PC-9 (cell line): ENCODE measurements around the gene PIK3C2G. TPM values are rescaled to one million over a fixed set of nuclear protein-coding genes. Genes with fewer than 3 reads are reported as not detected.

Experiments used
- BruUV-seq: library from RNA; stranded (reverse); fragments of 400-500 nt; replicated peaks from 2 replicates; lab custom pipeline; 2021; lab: Mats Ljungman, UMichigan
- CTCF ChIA-PET: fragments of 300-600 bp; sonication (Branson Sonifier 250); formaldehyde crosslinking; loops from one replicate; lab custom pipeline; 2022; ENCODE audit warnings: antibody characterized with exemption; lab: Charles Lee
- POLR2A ChIA-PET: fragments of 300-600 bp; sonication (Branson Sonifier 250); formaldehyde crosslinking; loops from one replicate; lab custom pipeline; 2022; ENCODE audit warnings: antibody characterized with exemption; ENCODE audit not compliant: unreplicated experiment; lab: Charles Lee
- DNase-seq, 2 experiments: peaks; one replicate each; pipeline versions ENCODE4 v3.0.0 to v3.0.0-alpha.2; 2015 to 2022; ENCODE audit warnings: mixed read lengths in 1 of 2
- H2AFZ ChIP-seq: fragments of 200-600 bp; sonication (generic); 2 replicates; pipeline ENCODE4 v1.8.1; 2017; ENCODE audit warnings: antibody characterized with exemption
- H3F3A ChIP-seq: fragments of 200-600 bp; sonication (generic); 2 replicates; pipeline ENCODE4 v1.8.1; 2017; ENCODE audit warnings: antibody characterized with exemption, mild to moderate bottlenecking, low read depth; ENCODE audit not compliant: insufficient read depth
- H3K27ac ChIP-seq: fragments of 200-600 bp; sonication (generic); 2 replicates; pipeline ENCODE4 v1.6.1; 2016; ENCODE audit warnings: mixed run types
- H3K27me3 ChIP-seq: fragments of 200-600 bp; sonication (generic); 2 replicates; pipeline ENCODE4 v1.6.1; 2016; ENCODE audit warnings: low read depth, mixed run types; ENCODE audit not compliant: insufficient read depth
- H3K36me3 ChIP-seq: fragments of 200-600 bp; sonication (generic); 2 replicates; pipeline ENCODE4 v1.6.1; 2016; ENCODE audit warnings: low read depth, mixed run types
- H3K4me1 ChIP-seq: fragments of 200-600 bp; sonication (generic); replicated peaks from 2 replicates; pipeline ENCODE4 v1.6.1; 2016; ENCODE audit warnings: mixed run types; ENCODE audit not compliant: insufficient read depth
- H3K4me2 ChIP-seq: fragments of 200-600 bp; sonication (generic); 2 replicates; pipeline ENCODE4 v1.6.1; 2017; ENCODE audit warnings: mixed run types
- H3K4me3 ChIP-seq: fragments of 200-600 bp; sonication (generic); 2 replicates; pipeline ENCODE4 v1.6.1; 2016; ENCODE audit warnings: mixed run types
- H3K79me2 ChIP-seq: fragments of 200-600 bp; sonication (generic); 2 replicates; pipeline ENCODE4 v1.6.1; 2017; ENCODE audit warnings: low read depth, mixed run types
- H3K9me2 ChIP-seq: fragments of 200-600 bp; sonication (generic); 2 replicates; pipeline ENCODE4 v1.8.1; 2017; ENCODE audit warnings: mild to moderate bottlenecking; ENCODE audit not compliant: insufficient read depth
- H3K9me3 ChIP-seq: fragments of 200-600 bp; sonication (generic); 2 replicates; pipeline ENCODE4 v1.8.1; 2016; ENCODE audit warnings: low read depth; ENCODE audit not compliant: insufficient read depth
- H4K20me1 ChIP-seq: fragments of 200-600 bp; sonication (generic); 2 replicates; pipeline ENCODE4 v1.8.1; 2017; ENCODE audit not compliant: insufficient read depth
- CTCF ChIP-seq: fragments of 200-600 bp; sonication (generic); conservative IDR thresholded peaks from 2 replicates; pipeline ENCODE4 v1.6.1; 2017; ENCODE audit warnings: mixed run types, antibody characterized with exemption, mild to moderate bottlenecking, moderate library complexity
- EZH2 ChIP-seq: fragments of 200-600 bp; sonication (generic); IDR thresholded peaks from 2 replicates; pipeline ENCODE4 v1.8.0; 2017; ENCODE audit warnings: antibody characterized with exemption, low read depth
- intact Hi-C: fragments of 100-400 bp; cut with micrococcal nuclease; formaldehyde crosslinking; loops from one replicate; pipeline ENCODE4 v1.10.0; 2022; ENCODE audit not compliant: unreplicated experiment
- total RNA-seq: library from RNA; stranded (reverse); gene quantifications from 2 replicates; pipeline ENCODE4 v1.2.3, GENCODE V29; 2021

Gene PIK3C2G
- total RNA-seq, 1 experiment from 2014 or later = 1.4 TPM

GRCh38 chr12:18414671-18415070 lies 153.4 kb downstream of the PIK3C2G start:
- intact Hi-C loops = no loop called here
- H4K20me1 ChIP-seq = no peaks in the 10 kb centered on the region
- no peaks in the 10 kb centered on the region for H3F3A ChIP-seq
- H3K36me3 ChIP-seq = no peaks in the 10 kb centered on the region
- no peaks in the 10 kb centered on the region for H3K4me1 ChIP-seq
- H3K27ac ChIP-seq = no peak overlapping the region
- H3K27me3 ChIP-seq = no peaks in the 10 kb centered on the region
- H2AFZ ChIP-seq = peak overlapping the region; percentile 25; the same call in 1 of the 2 replicates
- no peak for DNase-seq
- CTCF ChIA-PET = no interaction called here
- POLR2A ChIA-PET = no interaction called here
- no peaks in the 10 kb centered on the region for H3K9me2 ChIP-seq
- no peaks in the 10 kb centered on the region for H3K79me2 ChIP-seq
- BruUV-seq = no TSS peak
- H3K4me2 ChIP-seq = no peak overlapping the region
- H3K9me3 ChIP-seq = no peaks in the 10 kb centered on the region
- no peak overlapping the region for H3K4me3 ChIP-seq
- no peak for TF ChIP-seq EZH2
- TF ChIP-seq CTCF = no peak

DNA sequence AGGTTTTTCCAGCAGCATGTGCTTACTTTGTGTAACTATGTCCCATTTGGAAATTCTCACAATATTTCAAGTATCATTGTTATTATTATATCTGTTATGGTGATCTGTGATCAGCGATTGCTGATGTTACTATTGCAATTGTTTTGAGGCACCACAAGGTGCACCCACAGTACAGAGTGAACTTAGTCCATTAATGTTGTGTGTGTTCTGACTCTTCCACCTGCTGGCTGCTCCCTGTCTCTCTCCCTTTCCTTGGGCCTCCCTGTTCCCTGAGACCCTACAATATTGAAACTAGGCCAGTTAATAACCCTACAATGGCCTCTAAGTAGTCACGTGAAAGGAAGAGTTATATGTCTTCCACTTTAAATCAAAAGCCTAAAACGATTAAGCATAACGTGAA lies 153.9 kb downstream of the PIK3C2G start:
- H3K27ac ChIP-seq = no peak overlapping the region
- intact Hi-C loops = no loop called here
- peak overlapping the region; percentile 25 for H2AFZ ChIP-seq

DNA sequence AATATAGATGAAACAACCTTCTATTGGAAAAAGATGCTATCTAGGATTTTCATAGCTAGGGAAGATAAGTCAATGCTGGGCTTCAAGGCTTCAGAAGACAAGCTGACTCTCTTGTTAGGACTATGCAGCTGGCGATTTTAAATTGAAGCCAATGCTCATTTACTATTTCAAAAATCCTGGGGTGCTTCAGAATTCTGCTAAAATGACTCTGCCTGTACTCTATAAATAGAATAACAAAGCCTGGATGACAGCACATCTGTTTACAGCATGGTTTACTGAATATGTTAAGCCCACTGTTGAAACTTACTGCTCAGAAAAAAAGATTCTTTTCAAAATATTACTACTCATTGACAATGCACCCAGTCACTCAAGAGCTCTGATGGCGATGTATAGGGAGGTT lies 155.1 kb downstream of the PIK3C2G start:
- H3F3A ChIP-seq = no peaks in the 10 kb centered on the region
- no peak for DNase-seq
- no peaks in the 10 kb centered on the region for H3K79me2 ChIP-seq
- no peak overlapping the region for H2AFZ ChIP-seq
- no TSS peak for BruUV-seq
- TF ChIP-seq EZH2 (no peak), CTCF (no peak)
- H3K27me3 ChIP-seq = no peaks in the 10 kb centered on the region
- ChIA-PET POLR2A (no interaction called here), CTCF (no interaction called here)
- H3K9me2 ChIP-seq = no peaks in the 10 kb centered on the region
- intact Hi-C loops = no loop called here
- H3K4me1 ChIP-seq = no peaks in the 10 kb centered on the region
- no peaks in the 10 kb centered on the region for H3K36me3 ChIP-seq
- H3K27ac ChIP-seq = no peak overlapping the region
- H3K9me3 ChIP-seq = no peaks in the 10 kb centered on the region
- H3K4me3 ChIP-seq = no peak overlapping the region
- H3K4me2 ChIP-seq = no peak overlapping the region
- no peaks in the 10 kb centered on the region for H4K20me1 ChIP-seq

More for the DNA sequence above, 153.9 kb downstream of the PIK3C2G start:
- H3K4me3 ChIP-seq = no peak overlapping the region
- no peaks in the 10 kb centered on the region for H3K79me2 ChIP-seq
- no peaks in the 10 kb centered on the region for H3K27me3 ChIP-seq
- no TSS peak for BruUV-seq
- H3K9me2 ChIP-seq = no peaks in the 10 kb centered on the region
- no peak for DNase-seq
- H3K9me3 ChIP-seq = no peaks in the 10 kb centered on the region
- CTCF ChIA-PET = no interaction called here
- TF ChIP-seq EZH2 (no peak), CTCF (no peak)
- H4K20me1 ChIP-seq = no peaks in the 10 kb centered on the region
- no peak overlapping the region for H3K4me2 ChIP-seq
- no peaks in the 10 kb centered on the region for H3K4me1 ChIP-seq
- H3F3A ChIP-seq = no peaks in the 10 kb centered on the region
- H3K36me3 ChIP-seq = no peaks in the 10 kb centered on the region
- POLR2A ChIA-PET = no interaction called here
